Body of pancreas (tissue), 4 donors: Measurements from ENCODE around the gene GJD2. TPM values are rescaled to one million over a fixed set of nuclear protein-coding genes. Genes with fewer than 3 reads are reported as not detected.

Experiments used
- ATAC-seq: fragments of 150-250 bp; one replicate; pipeline ENCODE4 v1.9.1; 2016
- DNase-seq, 4 donors: peaks; one replicate each; pipeline ENCODE4 v3.0.0-alpha.2; 2019
- H3K27ac ChIP-seq, 4 donors: fragments of 200-600 bp; sonication (generic); 1 replicate in 3 of 4; 2 replicates in 1 of 4; pipeline versions ENCODE4 v1.5.1 to v1.6.1; 2016 to 2019; ENCODE audit warnings: mild to moderate bottlenecking in 1 of 4, mixed read lengths in 1 of 4, moderate library complexity in 1 of 4
- H3K27me3 ChIP-seq, 2 donors: fragments of 200-600 bp; sonication (generic); one replicate each; pipeline ENCODE4 v1.6.0; 2016; ENCODE audit warnings: mild to moderate bottlenecking in 1 of 2
- H3K36me3 ChIP-seq, 2 donors: fragments of 200-600 bp; sonication (generic); replicated peaks in 1 of 2; 2 replicates each; pipeline ENCODE4 v1.5.1; 2016; ENCODE audit warnings: low read depth in 2 of 2; ENCODE audit not compliant: insufficient read depth in 1 of 2
- H3K4me1 ChIP-seq: fragments of 200-600 bp; sonication (generic); one replicate; pipeline ENCODE4 v1.6.0; 2016
- H3K4me3 ChIP-seq, 2 donors: fragments of 200-600 bp; sonication (generic); 1 replicate in 1 of 2; 2 replicates in 1 of 2; pipeline ENCODE4 v1.5.1; 2016 to 2019
- H3K9me3 ChIP-seq, 3 donors: fragments of 200-600 bp; sonication (generic); 1 replicate in 2 of 3; 2 replicates in 1 of 3; pipeline ENCODE4 v1.5.1; 2016
- POLR2A ChIP-seq, 3 donors: fragments of 450-650 bp; IDR thresholded peaks; one replicate each; pipeline ENCODE4 v1.6.1; 2016; ENCODE audit warnings: antibody characterized with exemption in 3 of 3, mild to moderate bottlenecking in 2 of 3
- WGBS, 2 donors: methylation state at CpG; one replicate each; pipeline ENCODE4 v1.1.5; 2017; 5-methylcytosine and 5-hydroxymethylcytosine counted together
- intact Hi-C: fragments of 100-400 bp; cut with DNase I; formaldehyde crosslinking; loops from one replicate; pipeline ENCODE4 v1.15.1; 2023
- total RNA-seq, 2 donors: library from RNA; depleted of rRNA; stranded (reverse); fragments of >200 nt; gene quantifications; one replicate each; pipeline ENCODE4 v1.1.0, GENCODE V29; 2016
- TF ChIP-seq, protein P1 (sequence below), 7 experiments: fragments of 450-650 bp in 4 of 7; fragments of 200-600 bp in 3 of 7; sonication (generic) in 3 of 7; IDR thresholded peaks; one replicate each; pipeline ENCODE4 v1.5.1; 2016 to 2019; ENCODE audit warnings: antibody characterized with exemption in 7 of 7

Gene GJD2
- total RNA-seq, 2 donors from 2014 or later, result 2.3 to 4.0 TPM

DNA sequence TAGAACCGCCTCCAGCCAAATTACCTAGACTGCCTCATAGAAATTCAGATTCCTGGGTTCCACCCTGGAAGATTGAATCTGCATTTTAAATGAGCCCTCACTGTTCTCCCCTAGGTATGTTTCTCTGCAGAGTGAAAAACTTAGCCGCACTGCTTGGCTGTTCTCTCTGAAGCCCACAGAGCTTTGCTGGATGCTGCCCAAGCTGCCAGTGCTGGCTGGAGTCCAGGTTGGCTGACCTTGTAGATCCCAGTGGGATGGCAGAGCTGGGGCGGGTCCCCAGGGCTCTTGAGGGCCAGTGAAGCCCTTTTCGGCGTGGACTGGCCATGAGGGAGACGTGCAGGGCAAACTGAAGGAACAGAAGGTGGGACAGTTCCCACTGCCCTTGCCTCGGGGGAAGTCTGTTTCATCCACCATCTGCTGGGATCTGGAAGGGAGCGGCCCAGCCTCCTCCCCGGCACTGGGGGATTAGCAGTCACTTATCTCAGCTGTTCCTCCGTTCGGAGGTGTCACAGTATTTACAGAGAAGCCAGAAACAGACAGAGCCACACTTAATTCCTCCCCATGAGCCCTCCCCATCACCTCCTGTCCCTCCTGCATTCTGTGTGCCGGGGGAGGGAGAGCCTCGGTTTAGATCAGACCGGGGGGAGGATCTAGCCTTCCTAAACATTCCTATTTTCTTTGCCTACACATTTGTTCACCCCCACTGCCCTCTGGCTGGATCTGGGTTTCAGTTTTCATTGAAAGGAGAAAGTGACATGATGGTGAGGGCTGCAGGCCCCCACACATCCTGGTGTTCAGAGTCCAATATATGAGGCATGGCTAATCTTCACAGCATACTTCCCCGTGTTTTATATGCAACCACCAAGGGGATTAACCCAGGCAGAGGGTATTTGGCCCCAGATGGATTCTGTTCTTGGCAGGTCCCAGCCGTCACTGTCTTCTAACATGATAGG lies 44.6 kb upstream of the GJD2 start:
- no peak for ATAC-seq
- 32 to 36% methylated on average over 14 to 16 of the region's 16 CpGs for WGBS, 2 donors
- Histone ChIP-seq H3K4me1 (peaks cover 17% of the 10 kb centered on the region), H3K36me3 (no peaks in the 10 kb centered on the region), H3K27ac (no peak overlapping the region), H3K27me3 (no peaks in the 10 kb centered on the region), H3K9me3 (no peaks in the 10 kb centered on the region), H3K4me3 (no peak overlapping the region)
- intact Hi-C loops, result no loop called here
- peak; percentile 58 to 83 (median 68) for DNase-seq
- no peak for TF ChIP-seq POLR2A (IDR thresholded peaks at IDR 0.05)
- TF ChIP-seq, protein P1, sequence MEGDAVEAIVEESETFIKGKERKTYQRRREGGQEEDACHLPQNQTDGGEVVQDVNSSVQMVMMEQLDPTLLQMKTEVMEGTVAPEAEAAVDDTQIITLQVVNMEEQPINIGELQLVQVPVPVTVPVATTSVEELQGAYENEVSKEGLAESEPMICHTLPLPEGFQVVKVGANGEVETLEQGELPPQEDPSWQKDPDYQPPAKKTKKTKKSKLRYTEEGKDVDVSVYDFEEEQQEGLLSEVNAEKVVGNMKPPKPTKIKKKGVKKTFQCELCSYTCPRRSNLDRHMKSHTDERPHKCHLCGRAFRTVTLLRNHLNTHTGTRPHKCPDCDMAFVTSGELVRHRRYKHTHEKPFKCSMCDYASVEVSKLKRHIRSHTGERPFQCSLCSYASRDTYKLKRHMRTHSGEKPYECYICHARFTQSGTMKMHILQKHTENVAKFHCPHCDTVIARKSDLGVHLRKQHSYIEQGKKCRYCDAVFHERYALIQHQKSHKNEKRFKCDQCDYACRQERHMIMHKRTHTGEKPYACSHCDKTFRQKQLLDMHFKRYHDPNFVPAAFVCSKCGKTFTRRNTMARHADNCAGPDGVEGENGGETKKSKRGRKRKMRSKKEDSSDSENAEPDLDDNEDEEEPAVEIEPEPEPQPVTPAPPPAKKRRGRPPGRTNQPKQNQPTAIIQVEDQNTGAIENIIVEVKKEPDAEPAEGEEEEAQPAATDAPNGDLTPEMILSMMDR (IDR thresholded peaks at IDR 0.05), result no peak

DNA sequence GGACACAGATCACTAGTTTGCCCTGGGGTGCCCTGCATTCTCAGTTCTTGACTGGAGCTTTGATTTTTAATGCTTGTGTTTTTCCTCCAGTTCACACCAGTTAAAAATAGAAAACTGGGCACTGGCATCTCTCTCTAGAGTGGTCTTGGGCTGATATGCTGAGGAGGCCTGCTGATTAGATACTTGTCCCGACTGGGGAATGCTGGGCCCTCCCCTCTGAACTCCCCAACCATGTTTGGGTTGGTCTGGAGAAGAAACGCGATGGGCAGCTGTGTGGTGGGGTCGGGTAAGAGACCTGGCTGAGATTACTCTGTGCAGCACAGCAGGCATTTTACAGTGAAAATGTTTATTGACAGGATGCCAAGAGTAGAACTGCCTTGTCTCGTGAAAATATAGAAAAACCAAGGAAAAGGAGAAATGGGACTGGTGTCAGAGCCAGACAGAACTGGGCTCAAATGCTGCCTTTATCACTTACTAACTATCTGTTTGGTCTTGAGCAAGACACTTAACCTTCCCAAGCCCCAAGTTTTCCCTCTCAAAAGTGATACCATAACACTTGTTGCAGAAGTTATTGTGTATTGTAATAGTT lies 42.1 kb upstream of the GJD2 start:
- WGBS, 2 donors, result 54 to 62% methylated on average over 5 of the region's 5 CpGs
- intact Hi-C loops, result no loop called here
- no peaks in the 10 kb centered on the region for H3K27me3 ChIP-seq

GRCh38 chr15:34795267-34796081 lies 40.7 kb upstream of the GJD2 start, which contains the start of gene ACTC1:
Gene ACTC1 (minus strand): TSS chr15:34795549. CDS start chr15:34794808, 741 bp downstream.
- peak; percentile 38 to 59 (median 48) for DNase-seq
- H3K4me3 ChIP-seq, result no peak within 1 kb of the TSS
- intact Hi-C loops, result no loop called here

More for the DNA sequence above, 42.1 kb upstream of the GJD2 start:
- Histone ChIP-seq H3K36me3 (no peaks in the 10 kb centered on the region), H3K4me1 (peaks cover 18% of the 10 kb centered on the region), H3K27ac (no peak overlapping the region), H3K9me3 (no peaks in the 10 kb centered on the region), H3K4me3 (no peak overlapping the region)
- TF ChIP-seq POLR2A (IDR thresholded peaks at IDR 0.05), result no peak
- TF ChIP-seq, protein P1 (IDR thresholded peaks at IDR 0.05), result no peak
- ATAC-seq (no peak), DNase-seq (no peak)

DNA sequence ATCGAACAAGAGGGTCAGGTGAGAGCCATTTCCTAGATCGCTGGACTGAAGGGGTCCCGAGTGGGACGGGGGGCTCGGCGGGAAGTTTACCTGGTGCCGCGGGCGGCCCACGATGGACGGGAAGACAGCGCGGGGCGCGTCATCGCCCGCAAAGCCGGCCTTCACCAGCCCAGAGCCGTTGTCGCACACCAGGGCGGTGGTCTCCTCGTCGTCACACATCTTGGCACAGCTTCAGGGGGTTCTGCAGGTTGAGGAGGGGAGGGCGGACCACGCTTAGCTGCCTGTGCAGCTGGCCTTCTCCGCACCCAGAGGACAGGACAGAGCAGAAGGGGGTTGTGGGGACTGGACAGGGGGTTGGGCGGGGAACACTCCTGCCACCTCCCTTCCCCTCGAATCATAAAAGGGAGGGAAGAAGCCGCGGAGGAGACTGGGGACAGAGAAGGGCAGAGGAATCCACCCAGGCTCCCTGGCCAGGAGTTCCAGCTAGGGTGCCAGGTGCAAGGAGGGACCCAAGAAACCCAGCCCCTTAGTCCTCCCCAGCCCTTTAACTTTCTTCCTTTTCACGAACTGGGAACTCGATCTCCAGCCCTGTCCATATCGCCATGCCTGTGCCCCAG lies 39.9 kb upstream of the GJD2 start:
- no peak overlapping the region for H3K4me3 ChIP-seq
- H3K27me3 ChIP-seq, result no peaks in the 10 kb centered on the region
- ATAC-seq, result no peak
- H3K9me3 ChIP-seq, result no peaks in the 10 kb centered on the region
- 30 to 31% methylated on average over 22 to 32 of the region's 33 CpGs for WGBS, 2 donors
- no peak for DNase-seq
- intact Hi-C loops, result no loop called here
- no peak overlapping the region for H3K27ac ChIP-seq
- TF ChIP-seq POLR2A (IDR thresholded peaks at IDR 0.05), result no peak
- TF ChIP-seq, protein P1 (IDR thresholded peaks at IDR 0.05), result no peak
- peaks cover 18% of the 10 kb centered on the region for H3K4me1 ChIP-seq
- no peaks in the 10 kb centered on the region for H3K36me3 ChIP-seq

More at GRCh38 chr15:34795267-34796081, 40.7 kb upstream of the GJD2 start, which contains the start of gene ACTC1:
- H3K27ac ChIP-seq, result no peak within 1 kb of the TSS
- ATAC-seq, result peak; percentile 84
- no peaks in the 10 kb centered on the region for H3K9me3 ChIP-seq
- 5 to 13% methylated on average over 33 to 39 of the region's 44 CpGs for WGBS, 2 donors
- H3K36me3 ChIP-seq, result no peaks in the 10 kb centered on the region
- peaks cover 18% of the 10 kb centered on the region for H3K4me1 ChIP-seq
- H3K27me3 ChIP-seq, result no peaks in the 10 kb centered on the region
- no peak for TF ChIP-seq POLR2A (IDR thresholded peaks at IDR 0.05)
- TF ChIP-seq, protein P1 (IDR thresholded peaks at IDR 0.05), result peak in 1 of 7 experiments; percentile 7
